SH-SY5Y (cell line): ENCODE data around the gene SYTL4.
A peak's percentile ranks its signal among the peaks of the same experiment; 100 is the strongest.

Experiments used
- GATA2 ChIP-seq: IDR thresholded peaks from 2 replicates; pipeline ENCODE4 v1.6.1; 2011; ENCODE audit warnings: mild to moderate bottlenecking, low read depth, low read length
- GATA3 ChIP-seq: IDR thresholded peaks from 2 replicates; pipeline ENCODE4 v1.6.1; 2011; ENCODE audit warnings: low read depth, mild to moderate bottlenecking, low read length, moderate library complexity

The SYTL4 gene

DNA sequence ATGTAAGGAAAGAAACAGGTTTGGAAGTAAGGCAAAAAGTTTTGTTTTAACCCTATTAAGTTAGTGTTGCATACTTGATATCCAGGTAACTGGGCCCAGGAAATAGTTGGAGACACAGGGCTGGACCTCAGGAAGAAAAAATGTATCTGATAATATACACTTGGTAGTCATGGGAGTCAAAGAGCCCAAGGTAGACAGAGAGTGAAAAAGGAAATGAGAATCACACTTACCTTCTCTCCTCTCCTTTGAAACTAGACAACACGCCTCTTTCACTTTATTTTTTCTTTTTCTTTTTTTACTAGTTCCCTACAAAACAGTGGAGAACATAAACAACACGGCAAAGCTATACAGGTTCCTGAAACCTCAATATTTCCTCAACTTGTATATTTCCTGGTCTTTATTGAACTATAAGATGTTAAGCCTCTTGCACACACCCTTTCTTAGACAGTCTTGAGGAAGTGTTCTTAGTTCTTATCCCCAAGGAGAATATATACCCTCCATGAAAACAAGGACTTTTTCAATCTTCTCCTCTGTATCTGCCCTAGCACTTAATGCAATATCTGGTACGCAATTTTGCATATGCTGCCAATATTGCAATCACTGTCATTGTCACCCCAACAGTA is 27.2 kb downstream of the SYTL4 start:
- no peak for TF ChIP-seq GATA3
- no peak for TF ChIP-seq GATA2

DNA sequence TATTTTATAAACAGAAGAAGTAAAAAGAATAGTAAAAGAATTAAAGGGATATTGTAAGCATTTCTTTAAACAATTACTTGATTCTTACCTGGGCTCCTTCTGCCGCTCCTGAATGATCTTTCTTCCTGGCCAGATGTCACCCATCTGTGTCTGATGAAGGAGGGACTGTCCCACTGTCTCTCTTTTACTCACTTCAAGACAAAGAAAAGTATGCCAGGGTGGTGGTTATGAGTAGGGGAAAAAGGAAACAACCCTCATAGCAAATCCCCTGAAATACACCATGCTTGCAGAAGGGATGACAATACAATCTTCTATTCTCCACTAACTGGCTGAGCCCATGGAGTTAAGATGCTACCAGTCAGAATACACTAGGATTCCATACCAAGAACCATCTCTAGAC is 31.1 kb downstream of the SYTL4 start:
- TF ChIP-seq GATA3 (no peak), GATA2 (no peak)

DNA sequence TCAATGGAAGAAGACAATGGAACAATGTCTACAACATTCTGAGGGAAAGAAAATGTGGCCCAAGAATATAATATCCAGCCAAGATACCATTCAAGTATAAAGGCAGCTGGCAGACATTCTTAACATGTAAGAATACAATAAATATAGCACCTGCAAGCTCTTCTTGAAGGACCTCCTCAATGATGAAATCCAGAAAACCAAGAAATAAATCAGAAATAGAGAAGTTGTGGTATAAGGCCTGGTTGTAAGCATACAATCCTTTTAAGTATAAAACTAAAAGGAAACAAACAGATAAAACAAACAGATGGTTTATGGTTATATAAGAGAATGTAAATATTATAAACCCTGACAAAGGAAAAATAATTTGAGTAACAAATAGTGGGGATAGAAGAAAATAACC is 33.4 kb downstream of the SYTL4 start:
- TF ChIP-seq GATA3 (no peak), GATA2 (no peak)

DNA sequence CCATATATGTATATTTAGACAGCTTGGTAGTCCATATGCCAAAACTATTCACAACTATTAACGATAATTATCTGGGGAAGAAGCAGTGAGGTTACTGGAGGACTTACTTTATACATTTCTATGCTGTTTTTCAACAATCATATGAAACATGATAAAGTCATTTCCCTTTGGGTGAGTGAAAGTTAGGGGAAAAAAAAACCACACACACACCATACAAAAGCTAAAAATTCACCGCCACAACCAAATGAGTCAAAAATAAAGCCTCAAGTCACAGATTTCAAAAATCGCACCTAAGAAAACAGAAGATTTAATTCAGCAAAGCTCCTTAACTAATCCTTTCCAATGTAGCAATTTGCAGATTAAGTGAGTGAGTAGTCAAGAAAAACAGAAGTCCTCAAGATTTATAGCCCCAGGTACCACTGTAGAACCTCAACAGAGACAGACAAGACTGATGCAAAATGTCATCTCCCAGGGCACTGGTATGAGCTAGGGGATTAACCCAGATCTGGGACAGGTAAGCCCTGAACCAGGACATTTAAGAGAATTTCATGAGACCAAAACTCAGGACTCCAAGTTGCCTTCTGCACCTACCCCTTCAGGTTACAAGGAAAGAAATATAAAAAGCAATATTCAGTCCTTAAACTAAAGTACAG is 35.1 kb downstream of the SYTL4 start:
- TF ChIP-seq GATA3 (no peak), GATA2 (no peak)

GRCh38 chrX:100695991-100696390 is 35.9 kb downstream of the SYTL4 start:
- TF ChIP-seq GATA3: no peak
- no peak for TF ChIP-seq GATA2

DNA sequence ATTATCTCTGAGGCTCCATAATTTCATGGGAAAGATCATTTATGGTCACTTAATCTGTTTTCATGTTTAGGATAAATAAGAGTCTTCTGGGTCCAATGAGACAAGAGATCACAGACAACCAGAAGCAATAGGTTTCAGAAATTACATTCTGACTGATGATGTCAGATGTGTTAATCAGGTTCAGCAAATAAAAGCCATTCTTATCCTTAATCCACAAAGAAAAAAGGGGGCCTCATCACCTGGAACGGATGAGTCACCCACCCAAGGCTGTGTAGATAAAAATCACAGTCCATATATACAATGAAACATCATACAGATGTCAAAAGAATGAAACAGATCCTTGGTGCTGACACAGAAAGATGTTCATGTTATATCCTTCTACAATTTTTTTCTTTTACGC is 36.6 kb downstream of the SYTL4 start:
- peak; percentile 50; the same call in 1 of the 2 replicates for TF ChIP-seq GATA3
- TF ChIP-seq GATA2: peak; percentile 26; the same call in 1 of the 2 replicates

DNA sequence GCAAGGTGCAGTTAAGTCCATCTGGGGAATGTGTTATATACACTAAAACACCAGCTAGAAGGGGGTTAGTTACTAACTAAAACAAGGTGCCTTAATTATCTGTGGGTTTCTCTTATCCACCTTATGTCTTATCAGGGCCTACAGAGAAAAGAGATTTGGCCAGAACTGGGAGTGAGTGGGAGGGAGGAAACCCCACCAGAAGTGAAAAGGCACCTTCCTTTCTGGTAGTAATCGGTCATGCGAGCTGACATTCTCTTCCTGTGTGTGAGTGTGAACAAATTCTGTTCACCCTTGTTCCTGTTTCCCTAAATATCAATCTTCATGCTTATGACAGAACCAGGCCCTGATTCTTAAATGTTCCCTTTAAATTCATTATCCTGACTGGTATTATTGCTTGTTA is 44.4 kb downstream of the SYTL4 start:
- TF ChIP-seq GATA3: no peak
- TF ChIP-seq GATA2: no peak

- no peak for TF ChIP-seq GATA3
- no peak for TF ChIP-seq GATA2
Measured at GRCh38 chrX:100687128-100687527, 44.8 kb downstream of the SYTL4 start.

DNA sequence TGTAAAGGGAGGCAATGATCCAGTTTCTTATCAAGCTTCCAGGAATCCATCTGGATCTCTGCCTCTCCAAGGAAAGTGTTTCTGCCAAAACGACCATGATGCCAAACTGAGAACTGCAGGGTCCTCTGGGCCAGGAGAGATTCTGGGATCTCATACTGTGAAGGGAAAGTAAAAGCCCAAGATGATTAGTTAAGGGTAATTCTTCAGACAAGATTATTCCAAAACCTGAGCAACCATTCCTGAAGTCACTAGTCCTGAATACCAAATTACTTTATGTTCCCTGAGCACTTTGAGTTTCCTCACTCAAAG is 46.0 kb downstream of the SYTL4 start:
- no peak for TF ChIP-seq GATA2
- TF ChIP-seq GATA3: no peak

DNA sequence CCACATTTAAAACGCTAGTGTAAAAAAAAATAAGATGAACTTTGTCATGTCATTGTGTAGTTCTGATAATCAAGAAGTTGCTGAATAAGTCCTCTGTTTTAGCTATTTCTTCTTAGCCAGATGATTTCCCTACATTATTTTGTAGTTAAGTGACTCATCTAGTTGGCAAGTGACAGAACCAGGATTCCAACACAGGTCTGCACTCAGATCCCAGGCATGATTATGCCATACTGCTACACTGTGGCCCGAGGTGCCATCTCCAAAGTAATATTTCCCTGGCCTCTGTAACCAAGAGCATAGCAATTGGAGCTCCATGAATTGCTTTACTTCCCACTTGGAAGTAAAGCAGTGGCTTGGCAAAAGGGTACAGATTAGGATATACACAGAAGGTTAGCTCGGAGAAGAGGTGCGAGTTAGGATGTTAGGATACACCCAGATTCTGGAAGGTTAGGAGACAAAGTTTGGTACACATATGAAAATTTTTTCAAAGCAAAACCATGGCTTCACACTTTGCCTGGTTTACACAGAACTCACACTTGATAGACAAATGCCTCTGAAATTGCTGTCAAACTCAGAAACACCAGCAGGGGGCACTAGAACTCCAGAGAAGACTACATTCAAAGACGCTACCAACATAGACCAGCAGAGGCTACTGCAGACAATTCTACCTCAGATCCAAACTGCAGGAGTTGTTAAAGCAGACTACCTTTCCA is 46.5 kb downstream of the SYTL4 start:
- TF ChIP-seq GATA3 (no peak), GATA2 (no peak)

DNA sequence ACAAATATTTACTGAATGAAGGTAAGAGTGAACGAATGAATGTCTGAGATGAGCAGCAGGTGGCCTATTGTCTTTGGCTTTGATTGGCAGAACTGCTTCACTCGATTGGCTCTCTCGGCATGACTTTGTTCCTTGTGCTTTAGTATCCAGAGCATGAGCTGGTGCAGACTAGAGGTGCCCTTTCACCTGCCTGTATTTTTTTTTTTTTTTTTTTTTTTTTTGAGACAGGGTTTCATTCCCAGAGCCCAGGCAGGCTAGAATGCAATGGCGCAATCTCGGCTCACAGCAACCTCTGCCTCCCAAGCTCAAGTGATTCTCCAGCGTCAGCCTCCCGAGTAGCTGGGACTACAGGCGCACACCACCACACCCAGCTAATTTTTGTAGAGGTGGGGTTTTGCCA is 49.0 kb downstream of the SYTL4 start:
- no peak for TF ChIP-seq GATA3
- TF ChIP-seq GATA2: no peak

DNA sequence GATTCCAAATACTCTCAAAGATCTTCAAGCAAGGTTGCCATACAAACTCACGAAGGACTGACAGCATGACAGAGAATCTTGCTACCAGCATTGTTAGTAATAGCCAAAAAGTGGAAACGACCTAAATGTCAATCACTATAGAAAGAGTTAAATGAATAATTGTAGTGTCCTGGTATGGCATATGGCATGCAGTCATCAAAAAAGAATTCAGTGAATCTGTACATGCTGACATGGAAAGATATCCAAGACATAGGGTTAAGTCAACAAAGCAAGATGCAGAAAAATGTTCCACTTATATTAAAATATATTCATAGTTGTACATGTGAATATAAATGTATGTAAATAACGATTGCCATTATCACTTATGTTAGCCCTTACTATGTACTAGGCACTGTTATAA is 50.3 kb downstream of the SYTL4 start:
- TF ChIP-seq GATA3 (no peak), GATA2 (no peak)

GRCh38 chrX:100680756-100681155 is 51.2 kb downstream of the SYTL4 start:
- TF ChIP-seq GATA2 (no peak), GATA3 (no peak)

DNA sequence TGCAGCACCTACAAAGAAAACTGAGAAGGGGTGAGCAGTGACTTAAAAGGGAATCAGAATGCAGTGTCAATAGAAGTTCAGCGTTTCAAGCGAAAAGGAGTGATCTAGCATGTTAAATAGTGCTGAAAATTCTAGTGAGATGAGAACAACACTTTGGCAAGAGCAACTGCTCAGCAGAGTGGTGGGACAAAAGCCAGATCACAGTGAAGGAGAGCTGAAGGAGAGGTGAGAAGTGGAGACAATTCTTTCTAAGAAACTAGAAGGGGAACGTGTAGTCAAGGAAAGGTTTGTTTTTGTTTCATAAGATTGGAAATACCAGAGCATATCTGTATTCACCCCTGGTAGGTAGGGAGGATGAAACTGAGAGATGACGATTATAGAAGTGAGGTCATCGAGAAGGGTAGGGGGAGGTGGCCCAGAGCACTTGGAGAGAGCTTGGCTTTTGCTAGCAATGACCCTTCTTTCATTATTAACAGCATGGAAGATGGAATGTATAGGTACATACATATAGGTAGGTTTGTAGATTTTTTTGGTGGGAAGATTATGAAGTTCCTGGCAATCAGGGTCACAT is 54.2 kb downstream of the SYTL4 start:
- TF ChIP-seq GATA3 (no peak), GATA2 (no peak)

- TF ChIP-seq GATA2 (no peak), GATA3 (no peak)
Measured at GRCh38 chrX:100674705-100675104, 57.2 kb downstream of the SYTL4 start.
